Measurements from ENCODE around the gene MGAT1. TPM values are rescaled to one million over a fixed set of nuclear protein-coding genes. Genes with fewer than 3 reads are reported as not detected.

Gene MGAT1
- total RNA-seq, 1 experiment from 2014 or later: 49.9 TPM

DNA sequence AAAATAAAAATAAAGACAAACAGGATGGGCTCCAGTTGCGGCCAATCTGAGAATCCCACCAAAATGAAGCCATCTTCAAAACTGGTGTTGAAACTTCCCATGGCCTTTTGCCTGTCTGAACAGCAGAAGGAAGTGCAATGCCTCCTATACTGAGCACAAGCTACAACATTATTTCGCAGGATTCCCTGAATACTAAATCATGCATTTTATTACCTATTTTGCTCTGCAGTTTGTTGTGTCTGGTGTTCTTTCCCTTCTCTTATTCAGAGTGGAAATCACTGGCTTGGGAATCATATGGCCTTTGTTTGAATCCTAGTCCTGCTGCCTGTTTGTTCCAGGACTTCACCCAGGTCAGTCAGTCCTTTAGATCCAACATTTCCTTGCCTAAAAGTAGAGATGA, 62.6 kb downstream of the MGAT1 start, which contains the start of gene OR2Y1:
Gene OR2Y1, minus strand, starts transcription at position 101 of the 400 bp plus-strand sequence. Its CDS starts 0 bp downstream, at position 101.
- POLR2A ChIA-PET (ENCODE audit: low non-redundant PET): no interaction called here
- Histone ChIP-seq H3K9me3 (ENCODE audit: low read depth, low read length, poor library complexity, severe bottlenecking) (no peaks in the 10 kb centered on the region), H3K27ac (ENCODE audit: low read depth, low read length, poor library complexity, severe bottlenecking) (no peak within 1 kb of the TSS), H3K27me3 (replicated peaks; ENCODE audit: insufficient read depth, low read depth, low read length, poor library complexity) (peaks cover 80% of the 10 kb centered on the region), H3K4me3 (ENCODE audit: low read depth, low read length, poor library complexity, severe bottlenecking) (no peak within 1 kb of the TSS), H3K36me3 (ENCODE audit: insufficient read depth, low read length, poor library complexity, severe bottlenecking) (no peaks in the 10 kb centered on the region), H3K4me1 (ENCODE audit: insufficient read depth, low read length, poor library complexity, severe bottlenecking) (no peaks in the 10 kb centered on the region)
- no peak for DNase-seq (ENCODE audit: low spot score)
- CTCF ChIA-PET: no interaction called here
- no TSS peak for BruUV-seq (replicated peaks)
- intact Hi-C loops (cut with micrococcal nuclease; ENCODE audit: unreplicated experiment): no loop called here
- no peak for TF ChIP-seq EZH2 (IDR thresholded peaks at IDR 0.05; ENCODE audit: borderline replicate concordance, low read depth, low read length, poor library complexity, severe bottlenecking)
- TF ChIP-seq, protein P1, sequence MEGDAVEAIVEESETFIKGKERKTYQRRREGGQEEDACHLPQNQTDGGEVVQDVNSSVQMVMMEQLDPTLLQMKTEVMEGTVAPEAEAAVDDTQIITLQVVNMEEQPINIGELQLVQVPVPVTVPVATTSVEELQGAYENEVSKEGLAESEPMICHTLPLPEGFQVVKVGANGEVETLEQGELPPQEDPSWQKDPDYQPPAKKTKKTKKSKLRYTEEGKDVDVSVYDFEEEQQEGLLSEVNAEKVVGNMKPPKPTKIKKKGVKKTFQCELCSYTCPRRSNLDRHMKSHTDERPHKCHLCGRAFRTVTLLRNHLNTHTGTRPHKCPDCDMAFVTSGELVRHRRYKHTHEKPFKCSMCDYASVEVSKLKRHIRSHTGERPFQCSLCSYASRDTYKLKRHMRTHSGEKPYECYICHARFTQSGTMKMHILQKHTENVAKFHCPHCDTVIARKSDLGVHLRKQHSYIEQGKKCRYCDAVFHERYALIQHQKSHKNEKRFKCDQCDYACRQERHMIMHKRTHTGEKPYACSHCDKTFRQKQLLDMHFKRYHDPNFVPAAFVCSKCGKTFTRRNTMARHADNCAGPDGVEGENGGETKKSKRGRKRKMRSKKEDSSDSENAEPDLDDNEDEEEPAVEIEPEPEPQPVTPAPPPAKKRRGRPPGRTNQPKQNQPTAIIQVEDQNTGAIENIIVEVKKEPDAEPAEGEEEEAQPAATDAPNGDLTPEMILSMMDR (conservative IDR thresholded peaks at IDR 0.05; ENCODE audit: low read depth, low read length): no peak

DNA sequence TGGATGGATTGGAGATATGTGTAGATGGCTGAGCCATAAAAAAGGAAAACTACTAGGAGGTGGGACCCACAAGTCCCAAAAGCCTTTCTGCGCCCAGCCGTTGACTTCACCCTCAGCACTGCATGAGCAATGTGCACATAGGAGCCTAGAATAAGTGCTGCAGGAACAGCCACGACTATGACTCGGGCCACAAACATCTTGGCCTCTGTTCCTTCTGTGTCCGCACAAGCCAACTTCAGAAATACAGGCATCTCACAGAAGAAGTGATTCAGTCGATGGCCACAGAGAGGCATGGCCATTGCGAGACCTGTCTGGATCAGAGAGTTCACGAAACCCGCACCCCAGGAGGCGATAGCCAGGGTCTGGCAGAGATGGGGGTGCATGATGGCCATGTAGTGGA, 63.3 kb downstream of the MGAT1 start:
- no TSS peak for BruUV-seq (replicated peaks)
- no peak overlapping the region for H3K27ac ChIP-seq (ENCODE audit: low read depth, low read length, poor library complexity, severe bottlenecking)
- H3K4me3 ChIP-seq (ENCODE audit: low read depth, low read length, poor library complexity, severe bottlenecking): no peak overlapping the region
- H3K27me3 ChIP-seq (replicated peaks; ENCODE audit: insufficient read depth, low read depth, low read length, poor library complexity): peaks cover 79% of the 10 kb centered on the region
- intact Hi-C loops (cut with micrococcal nuclease; ENCODE audit: unreplicated experiment): no loop called here
- POLR2A ChIA-PET (ENCODE audit: low non-redundant PET): no interaction called here
- H3K9me3 ChIP-seq (ENCODE audit: low read depth, low read length, poor library complexity, severe bottlenecking): no peaks in the 10 kb centered on the region
- no peak for DNase-seq (ENCODE audit: low spot score)
- no peaks in the 10 kb centered on the region for H3K36me3 ChIP-seq (ENCODE audit: insufficient read depth, low read length, poor library complexity, severe bottlenecking)
- no peaks in the 10 kb centered on the region for H3K4me1 ChIP-seq (ENCODE audit: insufficient read depth, low read length, poor library complexity, severe bottlenecking)
- CTCF ChIA-PET: no interaction called here
- TF ChIP-seq EZH2 (IDR thresholded peaks at IDR 0.05; ENCODE audit: borderline replicate concordance, low read depth, low read length, poor library complexity, severe bottlenecking): no peak
- TF ChIP-seq, protein P1 (conservative IDR thresholded peaks at IDR 0.05; ENCODE audit: low read depth, low read length): no peak

DNA sequence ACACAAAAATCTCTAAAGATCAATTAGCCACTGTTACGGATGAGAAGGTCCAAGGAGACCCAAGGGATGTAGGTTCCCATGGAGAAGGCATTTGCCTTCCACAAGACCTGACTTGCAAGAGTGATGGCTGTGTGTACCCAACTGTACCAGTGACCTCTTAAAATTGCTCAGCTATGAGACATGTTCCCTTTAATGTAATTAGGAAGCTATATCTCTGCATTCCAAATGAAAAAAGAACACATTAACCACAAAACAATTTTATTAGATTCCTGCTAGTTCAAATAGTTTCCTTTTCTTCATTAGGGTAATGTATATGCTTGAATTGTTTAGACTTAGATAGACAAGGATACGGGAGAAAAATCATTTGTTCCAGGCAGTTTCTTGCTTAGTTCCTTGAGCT, 66.1 kb downstream of the MGAT1 start:
- no peak for DNase-seq (ENCODE audit: low spot score)
- peaks cover 80% of the 10 kb centered on the region for H3K27me3 ChIP-seq (replicated peaks; ENCODE audit: insufficient read depth, low read depth, low read length, poor library complexity)
- H3K4me1 ChIP-seq (ENCODE audit: insufficient read depth, low read length, poor library complexity, severe bottlenecking): no peaks in the 10 kb centered on the region
- TF ChIP-seq, protein P1 (conservative IDR thresholded peaks at IDR 0.05; ENCODE audit: low read depth, low read length): no peak
- no peaks in the 10 kb centered on the region for H3K9me3 ChIP-seq (ENCODE audit: low read depth, low read length, poor library complexity, severe bottlenecking)
- POLR2A ChIA-PET (ENCODE audit: low non-redundant PET): no interaction called here
- H3K4me3 ChIP-seq (ENCODE audit: low read depth, low read length, poor library complexity, severe bottlenecking): no peak overlapping the region
- no TSS peak for BruUV-seq (replicated peaks)
- CTCF ChIA-PET: no interaction called here
- intact Hi-C loops (cut with micrococcal nuclease; ENCODE audit: unreplicated experiment): no loop called here
- H3K36me3 ChIP-seq (ENCODE audit: insufficient read depth, low read length, poor library complexity, severe bottlenecking): no peaks in the 10 kb centered on the region
- no peak overlapping the region for H3K27ac ChIP-seq (ENCODE audit: low read depth, low read length, poor library complexity, severe bottlenecking)

Other genes with a start within 250 kb of the MGAT1 start
- gene SCGB3A1, start 211.3 kb downstream of the MGAT1 start, total RNA-seq (2021): not detected in 2 replicates
- 8.6 and 10.1 TPM in 2 replicates for gene FLT4, start 153.2 kb downstream of the MGAT1 start, total RNA-seq (2021)
- gene OR2Y1, start 62.7 kb downstream of the MGAT1 start, total RNA-seq (2021): not detected in 2 replicates
- 28.2 and 28.7 TPM in 2 replicates for gene ZFP62, start 58.5 kb upstream of the MGAT1 start, total RNA-seq (2021)
- gene BTNL8, start 96.4 kb upstream of the MGAT1 start, total RNA-seq (2021): not detected in 2 replicates
- not detected in 2 replicates for gene BTNL3, start 186.0 kb upstream of the MGAT1 start, total RNA-seq (2021)
- gene BTNL9, start 237.5 kb upstream of the MGAT1 start, total RNA-seq (2021): not detected in 2 replicates

Measured in A673 (cell line).